ENCODE measurements around the gene LIN7B.

GRCh38 chr19:49165111-49165750 lies 51.1 kb downstream of the LIN7B start:
- TF ChIP-seq CTCF (IDR thresholded peaks at IDR 0.05; ENCODE audit: control extremely low read depth in 1 of 3, insufficient read depth in 1 of 3, low read depth in 1 of 3, low read length in 3 of 3): no peak
- TF ChIP-seq TAF1 (IDR thresholded peaks at IDR 0.05; ENCODE audit: low read depth, low read length): no peak
- no peak for TF ChIP-seq POLR2A (IDR thresholded peaks at IDR 0.05; ENCODE audit: control extremely low read depth in 1 of 2, low read depth in 2 of 2, low read length in 2 of 2)
- TF ChIP-seq, protein P1, sequence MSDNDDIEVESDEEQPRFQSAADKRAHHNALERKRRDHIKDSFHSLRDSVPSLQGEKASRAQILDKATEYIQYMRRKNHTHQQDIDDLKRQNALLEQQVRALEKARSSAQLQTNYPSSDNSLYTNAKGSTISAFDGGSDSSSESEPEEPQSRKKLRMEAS (IDR thresholded peaks at IDR 0.05): no peak; the same call in 1 of the 2 replicates
- TF ChIP-seq EZH2 (IDR thresholded peaks at IDR 0.05; ENCODE audit: low read depth, low read length, severe bottlenecking): no peak
